Thyroid gland (tissue), 4 donors: ENCODE data around the gene NKX1-1. TPM values are rescaled to one million over a fixed set of nuclear protein-coding genes. Genes with fewer than 3 reads are reported as not detected.

ENCODE experiments used
- DNase-seq, 2 donors: peaks; one replicate each; pipeline ENCODE4 v3.0.0-alpha.2; 2019
- H3K27ac ChIP-seq, 3 donors: fragments of 200-600 bp; sonication (generic); 1 replicate in 2 of 3; 2 replicates in 1 of 3; pipeline ENCODE4 v1.5.1; 2016 to 2019; ENCODE audit warnings: mild to moderate bottlenecking in 1 of 3, moderate library complexity in 1 of 3
- H3K27me3 ChIP-seq: fragments of 200-600 bp; sonication (generic); one replicate; pipeline ENCODE4 v1.5.1; 2019
- H3K36me3 ChIP-seq, 2 donors: fragments of 200-600 bp; sonication (generic); one replicate each; pipeline ENCODE4 v1.5.1; 2016 to 2019
- H3K4me1 ChIP-seq, 2 donors: fragments of 200-600 bp; sonication (generic); one replicate each; pipeline ENCODE4 v1.5.1; 2017 to 2019
- H3K4me3 ChIP-seq, 3 donors: fragments of 200-600 bp; sonication (generic); replicated peaks in 1 of 3; 1 replicate in 2 of 3; 2 replicates in 1 of 3; pipeline ENCODE4 v1.5.1; 2016; ENCODE audit warnings: mild to moderate bottlenecking in 1 of 3
- H3K9me3 ChIP-seq: fragments of 200-600 bp; sonication (generic); one replicate; pipeline ENCODE4 v1.5.1; 2017
- CTCF ChIP-seq, 6 experiments: fragments of 200-600 bp in 3 of 6; fragments of 450-650 bp in 3 of 6; sonication (generic) in 3 of 6; IDR thresholded peaks; one replicate each; pipeline ENCODE4 v1.5.1; 2016 to 2019; ENCODE audit warnings: antibody characterized with exemption in 6 of 6, mild to moderate bottlenecking in 2 of 6, inconsistent platforms in 1 of 6, moderate library complexity in 1 of 6
- POLR2A ChIP-seq, 2 donors: fragments of 450-650 bp; IDR thresholded peaks; one replicate each; pipeline ENCODE4 v1.6.1; 2017; ENCODE audit warnings: antibody characterized with exemption in 2 of 2, mild to moderate bottlenecking in 2 of 2, moderate library complexity in 1 of 2
- WGBS, 2 donors: methylation state at CpG; one replicate each; pipeline ENCODE4 v1.1.5; 2017; 5-methylcytosine and 5-hydroxymethylcytosine counted together
- intact Hi-C: fragments of 100-400 bp; cut with DNase I; formaldehyde crosslinking; loops from one replicate; pipeline ENCODE4 v1.15.1; 2023
- total RNA-seq, 4 donors: library from RNA; depleted of rRNA; stranded (reverse); fragments of >200 nt; gene quantifications; one replicate each; pipeline ENCODE4 v1.2.3, GENCODE V29; 2016

Gene NKX1-1
- total RNA-seq, 4 donors from 2014 or later = not detected

DNA sequence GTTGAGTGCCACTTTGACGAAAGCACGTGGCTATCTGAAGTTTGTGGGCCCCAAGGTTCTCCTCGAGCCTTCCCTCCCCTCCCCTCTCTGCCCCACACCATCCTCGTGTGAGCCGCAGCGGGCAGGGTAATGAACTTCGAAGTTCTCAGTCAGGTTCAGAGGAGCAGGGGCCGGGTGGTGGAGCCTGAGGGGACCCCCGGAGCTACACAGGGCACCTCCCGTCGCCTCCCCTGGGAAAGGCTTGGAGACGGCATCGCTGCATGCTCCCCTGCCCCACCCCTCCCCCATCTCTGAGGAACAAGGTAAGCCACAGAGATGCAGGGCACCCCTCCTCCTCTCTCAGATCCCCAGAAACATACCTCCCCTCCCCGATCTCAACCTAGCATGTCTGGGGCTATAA is 2.8 kb upstream of the NKX1-1 start:
- no peak overlapping the region for H3K27ac ChIP-seq
- TF ChIP-seq CTCF (IDR thresholded peaks at IDR 0.05) (no peak), POLR2A (IDR thresholded peaks at IDR 0.05) (no peak)
- no peak for DNase-seq
- no peak overlapping the region for H3K4me3 ChIP-seq
- 26 to 36% methylated on average over 11 to 14 of the region's 14 CpGs for WGBS, 2 donors
- no peaks in the 10 kb centered on the region for H3K9me3 ChIP-seq
- no peaks in the 10 kb centered on the region for H3K4me1 ChIP-seq
- intact Hi-C loops = no loop called here
- peaks cover 30% of the 10 kb centered on the region for H3K27me3 ChIP-seq
- no peaks in the 10 kb centered on the region for H3K36me3 ChIP-seq

- intact Hi-C loops = no loop called here
- H3K36me3 ChIP-seq = no peaks in the 10 kb centered on the region
- H3K4me1 ChIP-seq = peaks cover 0 to 6% of the 10 kb centered on the region in 2 donors
- no peaks in the 10 kb centered on the region for H3K9me3 ChIP-seq
- no peak for DNase-seq
- WGBS, 2 donors = 10 to 12% methylated on average over 16 to 17 of the region's 22 CpGs
- TF ChIP-seq POLR2A (IDR thresholded peaks at IDR 0.05) (no peak), CTCF (IDR thresholded peaks at IDR 0.05) (no peak)
- no peak overlapping the region for H3K27ac ChIP-seq
- no peak overlapping the region for H3K4me3 ChIP-seq
- peaks cover 30% of the 10 kb centered on the region for H3K27me3 ChIP-seq
These were observed 2.2 kb upstream of the NKX1-1 start for GRCh38 chr4:1408418-1408817.

- H3K4me1 ChIP-seq = peaks cover 0 to 10% of the 10 kb centered on the region in 2 donors
- intact Hi-C loops = no loop called here
- H3K9me3 ChIP-seq = no peaks in the 10 kb centered on the region
- peaks cover 33% of the 10 kb centered on the region for H3K27me3 ChIP-seq
- no peaks in the 10 kb centered on the region for H3K36me3 ChIP-seq
- 4 to 5% methylated on average over 32 to 43 of the region's 53 CpGs for WGBS, 2 donors
- no peak overlapping the region for H3K4me3 ChIP-seq
- no peak for TF ChIP-seq POLR2A (IDR thresholded peaks at IDR 0.05)
- no peak for TF ChIP-seq CTCF (IDR thresholded peaks at IDR 0.05)
- H3K27ac ChIP-seq = no peak overlapping the region
- DNase-seq = no peak
These were observed 1.6 kb upstream of the NKX1-1 start for GRCh38 chr4:1407657-1408333.

DNA sequence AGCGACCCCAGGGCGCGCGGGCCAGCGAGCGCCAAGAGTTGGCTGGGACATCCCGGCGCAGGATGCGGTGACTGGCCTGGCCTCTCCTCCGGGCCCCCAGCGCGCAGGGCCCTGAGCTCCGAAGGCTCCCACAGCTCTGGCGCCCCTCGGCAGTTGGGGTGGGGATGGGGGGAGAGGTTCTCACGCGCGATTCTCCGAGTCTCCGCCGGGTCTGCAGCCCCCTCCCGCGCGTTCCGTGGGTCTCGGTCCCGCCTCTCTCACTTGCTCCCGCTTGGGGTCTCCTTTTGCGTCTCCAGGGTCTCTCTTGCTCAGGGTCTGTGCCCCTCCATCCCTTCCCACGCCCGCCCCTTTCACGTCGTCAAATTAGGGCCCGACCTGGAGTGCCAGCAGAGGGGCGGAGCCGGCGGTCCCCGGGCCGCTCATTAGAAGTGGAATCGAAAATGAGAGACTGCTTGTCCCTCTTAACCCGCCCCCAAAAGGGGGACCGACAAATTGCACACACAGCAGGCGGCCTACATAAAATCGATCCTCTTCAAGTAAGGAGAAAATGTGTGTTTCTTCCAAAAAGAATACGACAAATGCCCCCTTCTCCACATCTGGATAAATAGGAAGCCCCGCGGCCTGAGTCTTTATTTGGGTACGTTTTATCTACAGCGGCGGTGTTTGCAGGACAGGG is 877 bp upstream of the NKX1-1 start:
- Histone ChIP-seq H3K36me3 (no peaks in the 10 kb centered on the region), H3K27ac (no peak overlapping the region), H3K9me3 (no peaks in the 10 kb centered on the region), H3K4me1 (peaks cover 0 to 10% of the 10 kb centered on the region in 2 donors), H3K27me3 (peaks cover 38% of the 10 kb centered on the region), H3K4me3 (no peak overlapping the region)
- intact Hi-C loops = no loop called here
- DNase-seq = no peak
- TF ChIP-seq CTCF (IDR thresholded peaks at IDR 0.05) (no peak), POLR2A (IDR thresholded peaks at IDR 0.05) (no peak)
- WGBS, 2 donors = 6 to 9% methylated on average over 22 to 36 of the region's 50 CpGs
